SKM-1 treated with dmso at 0.1 percent for 144 hours (cell line): ENCODE results near the gene PTS.
A peak's percentile ranks its signal among the peaks of the same experiment; 100 is the strongest.

ENCODE experiments used
- DNase-seq: peaks from one replicate; lab custom pipeline; 2025; ENCODE audit not compliant: unreplicated experiment; lab: John Stamatoyannopoulos, UW

The PTS gene

DNA sequence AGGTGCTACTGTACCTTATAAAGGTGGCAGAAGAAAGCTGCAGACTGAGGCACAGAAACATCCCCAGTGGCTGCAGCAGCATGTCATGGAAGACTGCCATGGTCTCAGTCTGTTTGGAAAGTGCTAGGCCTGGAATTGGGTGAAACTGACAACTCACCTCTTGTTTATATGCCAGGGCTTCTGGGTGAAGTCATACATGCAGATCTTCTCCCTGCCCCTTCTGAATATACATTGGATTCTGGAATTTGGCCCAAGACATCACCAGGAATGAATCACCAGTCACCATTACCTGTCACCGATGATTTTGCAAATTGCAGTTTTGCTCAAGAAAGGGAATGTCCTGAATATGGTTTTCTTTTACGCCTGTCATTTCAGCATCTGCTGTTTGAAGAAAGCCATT, 34.3 kb downstream of the PTS start, which contains the start of gene PLET1:
TSS of gene PLET1 (minus strand) at position 371 of the 400 bp plus-strand sequence. CDS start at position 100, 271 bp downstream.
- no peak for DNase-seq

- DNase-seq: no peak
Observed at GRCh38 chr11:112265659-112266409, 39.6 kb downstream of the PTS start.

GRCh38 chr11:112266410-112266778, 40.2 kb downstream of the PTS start:
- no peak for DNase-seq

- DNase-seq: no peak
Observed at GRCh38 chr11:112267188-112267591, 41.0 kb downstream of the PTS start.

DNA sequence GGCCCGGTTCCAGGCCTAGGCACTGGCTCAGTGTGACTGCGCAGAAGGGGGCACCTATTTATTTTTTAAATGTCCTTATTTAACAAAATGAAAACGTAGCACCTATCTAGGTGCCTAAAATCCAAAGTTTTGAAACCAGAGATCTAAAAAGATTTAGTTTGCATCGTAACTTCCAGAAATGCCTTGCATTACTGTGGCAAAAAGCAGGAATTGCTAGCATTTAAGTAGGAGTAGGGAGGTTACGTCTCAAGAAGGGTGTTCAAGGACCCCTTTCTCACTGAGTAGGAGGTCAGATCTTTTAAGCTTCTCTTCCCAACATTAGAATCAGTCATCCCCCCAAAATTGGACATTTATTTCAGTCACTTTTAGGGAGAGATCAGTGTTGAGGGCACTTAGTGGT, 42.2 kb downstream of the PTS start:
- DNase-seq: no peak

- DNase-seq: no peak
Observed at GRCh38 chr11:112269139-112269538, 42.9 kb downstream of the PTS start.

DNA sequence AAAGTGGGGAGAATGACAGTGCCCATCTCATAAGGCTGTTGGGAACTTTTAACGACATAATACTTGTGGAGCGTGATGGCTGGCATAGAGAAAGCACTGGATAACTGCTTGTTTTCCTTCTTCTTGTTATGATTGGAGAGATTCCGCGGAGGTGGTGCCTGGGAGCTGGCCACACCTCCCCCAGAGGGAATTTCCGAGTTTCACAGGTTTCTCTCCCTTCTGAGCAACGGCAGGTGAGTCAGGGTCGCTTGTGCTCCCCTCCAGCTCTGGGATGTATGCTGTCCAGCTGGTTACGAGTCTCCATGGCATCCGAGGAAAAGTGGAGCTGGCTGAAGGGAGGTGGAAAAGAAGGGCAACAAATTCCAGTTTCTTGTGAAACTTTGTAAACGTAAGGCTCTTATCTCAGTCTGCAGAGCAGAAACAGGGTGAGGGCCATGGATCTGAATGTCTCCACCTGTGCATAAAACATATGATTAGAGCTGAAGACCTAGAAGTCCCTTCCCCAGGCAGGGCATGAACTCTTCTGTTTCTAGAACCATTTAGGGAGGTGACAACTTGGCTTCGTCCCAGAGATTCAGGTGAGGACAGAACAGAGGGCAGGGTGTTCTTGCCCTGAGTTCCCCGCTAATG, 44.4 kb downstream of the PTS start:
- no peak for DNase-seq

GRCh38 chr11:112271242-112271641, 45.0 kb downstream of the PTS start:
- DNase-seq: no peak

- no peak for DNase-seq
Observed at GRCh38 chr11:112273066-112273465, 46.8 kb downstream of the PTS start.

DNA sequence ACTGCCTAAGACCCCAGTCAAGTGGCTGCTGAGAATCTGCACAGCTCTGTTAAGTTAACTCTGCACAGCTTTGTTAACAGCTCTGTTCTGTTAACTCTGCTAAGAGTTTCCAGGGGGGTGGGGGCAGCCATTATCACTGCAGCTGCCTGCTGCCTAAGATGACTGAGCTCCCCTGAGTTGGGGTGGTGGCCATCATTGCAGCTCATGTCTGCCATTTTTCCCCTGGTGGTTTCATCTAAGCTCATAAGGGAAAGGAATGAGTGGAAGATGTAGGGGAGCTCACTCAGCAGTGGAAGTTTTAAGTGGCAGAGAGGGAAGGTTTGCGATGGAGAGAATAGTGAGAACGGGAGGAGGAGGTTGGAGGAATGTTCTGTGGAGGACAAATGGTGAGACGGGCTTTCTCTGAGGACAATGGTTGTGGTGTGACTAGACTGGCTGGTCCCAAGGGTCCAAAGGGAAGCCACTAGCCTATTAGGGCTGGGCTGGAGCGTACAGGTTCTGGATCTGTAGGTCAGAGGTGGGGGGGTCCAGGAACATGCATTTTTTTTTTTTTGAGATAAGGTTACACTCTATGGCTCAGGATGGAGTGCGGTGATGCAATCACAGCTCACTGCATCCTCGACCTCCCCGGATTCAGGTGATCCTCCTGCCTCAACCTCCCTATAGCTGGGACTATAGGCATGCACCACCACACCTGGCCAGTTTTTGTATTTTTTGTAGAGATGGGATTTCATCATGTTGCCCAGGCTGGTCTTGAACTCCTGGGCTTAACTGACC, 48.0 kb downstream of the PTS start:
- DNase-seq: no peak

- DNase-seq: no peak
Observed at GRCh38 chr11:112277029-112277428, 50.8 kb downstream of the PTS start.

GRCh38 chr11:112277941-112278340, 51.7 kb downstream of the PTS start:
- no peak for DNase-seq

DNA sequence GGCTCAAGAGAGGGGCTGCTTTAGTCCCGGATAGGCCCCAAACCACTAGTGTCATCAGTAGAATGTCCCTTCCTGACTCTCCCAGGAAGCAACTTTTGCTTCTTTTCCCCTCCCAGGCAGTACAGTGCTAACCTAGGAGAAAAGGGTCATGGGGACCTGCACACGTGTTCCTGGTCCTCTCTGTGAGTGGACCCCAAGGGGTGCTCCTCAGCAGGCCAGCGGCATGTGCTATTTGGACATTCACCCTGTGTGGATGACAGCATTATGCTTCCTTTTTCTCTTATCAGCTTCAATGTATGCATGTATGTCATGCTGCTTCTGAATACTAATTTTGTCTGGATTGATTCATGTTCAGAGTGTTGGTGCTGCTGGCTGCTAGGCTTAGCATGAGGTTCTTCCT, 52.6 kb downstream of the PTS start:
- no peak for DNase-seq

DNA sequence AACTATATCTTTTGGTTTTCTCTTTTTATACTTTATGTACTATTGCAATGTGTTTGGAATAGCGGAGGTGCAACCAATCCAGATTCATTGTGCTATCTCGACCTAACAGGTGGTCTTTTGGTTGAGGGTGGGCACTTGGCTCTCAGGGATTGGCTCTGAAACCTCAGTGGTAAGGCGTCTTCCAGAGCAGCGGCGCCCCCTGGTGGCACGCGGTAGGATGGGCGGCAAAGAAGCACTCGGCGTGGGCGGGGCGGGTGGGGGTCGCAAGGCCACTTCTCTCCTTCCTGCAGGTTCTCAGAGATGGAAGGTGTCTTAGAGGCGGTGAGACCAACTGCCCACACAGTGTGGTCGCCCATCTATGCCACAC, 53.7 kb downstream of the PTS start:
- peak; percentile 26 for DNase-seq

DNA sequence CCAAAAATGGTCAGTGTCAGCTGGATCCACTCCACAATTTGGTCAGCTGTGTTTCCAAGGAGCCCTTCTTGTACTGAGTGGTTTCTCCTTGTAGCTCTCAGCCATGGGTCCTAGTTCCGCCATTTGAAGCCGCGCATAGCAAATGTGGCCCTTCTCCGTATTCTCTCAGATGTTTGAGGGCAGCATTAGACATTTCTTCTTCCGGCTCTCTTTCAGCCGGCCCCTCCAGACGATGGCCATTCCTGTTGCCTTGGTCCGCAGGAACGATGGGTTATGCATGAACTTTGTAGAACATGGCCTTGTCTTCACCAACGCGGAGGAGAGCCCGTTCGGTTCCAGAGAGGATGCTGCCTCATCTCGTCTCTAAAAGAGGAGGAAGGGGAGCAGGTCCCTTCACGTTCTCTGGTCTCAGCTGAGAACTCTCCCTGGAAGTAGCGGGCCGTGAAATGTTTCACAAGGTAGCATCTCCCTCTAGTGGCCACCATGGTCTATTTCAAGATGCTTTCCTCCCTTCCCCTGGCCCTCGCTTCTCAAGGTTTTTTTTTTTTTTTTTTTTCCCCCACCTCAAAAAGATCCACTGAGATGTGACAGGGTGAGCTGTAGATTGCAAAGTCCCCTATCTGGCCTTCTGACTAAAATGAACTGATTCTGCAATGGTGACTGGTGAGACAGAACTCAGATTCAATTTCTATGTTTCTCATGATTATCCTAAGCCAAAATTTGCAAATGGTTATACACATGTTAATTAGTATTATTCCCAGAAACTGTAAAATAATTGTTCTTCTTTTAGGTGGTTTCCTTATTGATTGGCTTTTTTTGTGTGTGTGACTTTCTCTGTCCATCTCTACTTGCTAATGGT, 54.3 kb downstream of the PTS start:
- DNase-seq: peak; percentile 86

DNA sequence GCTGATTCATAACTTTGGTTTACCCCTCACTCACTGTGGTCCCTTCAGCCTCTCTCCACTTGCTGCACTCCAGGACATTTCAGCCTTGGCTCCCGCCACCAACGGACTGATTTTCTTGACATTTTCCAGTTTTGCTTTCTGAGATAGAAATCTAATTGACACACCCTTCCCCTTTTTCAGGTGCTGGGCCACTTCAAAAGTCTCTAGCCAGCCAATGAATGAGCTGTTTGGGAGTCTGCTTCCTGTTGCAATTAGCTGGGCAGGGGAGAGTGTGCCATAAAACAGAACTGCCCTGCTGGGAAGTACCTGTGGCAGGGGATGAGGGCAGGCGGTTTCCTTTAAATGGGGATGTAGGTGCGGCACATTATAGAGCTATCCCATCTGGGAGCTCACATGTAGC, 55.5 kb downstream of the PTS start:
- DNase-seq: no peak
